HEK293 (cell line): ENCODE measurements around the gene DGKB.

Experiments used
- TCF7L2 ChIP-seq: IDR thresholded peaks from 2 replicates; pipeline ENCODE4 v1.6.1; 2011; ENCODE audit warnings: low read depth, mild to moderate bottlenecking, inconsistent platforms, low read length, moderate library complexity, borderline replicate concordance
- YY1 ChIP-seq: fragments of 450-650 bp; formaldehyde crosslinking; IDR thresholded peaks from 2 replicates; pipeline ENCODE4 v1.5.1; 2018; ENCODE audit warnings: missing biosample characterization, missing genetic modification characterization
- ZBTB8A ChIP-seq: fragments of 450-650 bp; formaldehyde crosslinking; IDR thresholded peaks from 2 replicates; pipeline ENCODE4 v1.5.1; 2016; ENCODE audit warnings: missing biosample characterization, missing genetic modification characterization
- ZNF311 ChIP-seq: fragments of 450-650 bp; formaldehyde crosslinking; IDR thresholded peaks from 2 replicates; pipeline ENCODE4 v1.5.1; 2017; ENCODE audit warnings: missing biosample characterization, missing genetic modification characterization, borderline replicate concordance
- ZNF37A ChIP-seq: fragments of 450-650 bp; IDR thresholded peaks from 2 replicates; pipeline ENCODE4 v1.5.1; 2018; ENCODE audit warnings: missing biosample characterization, missing genetic modification characterization
- ZNF677 ChIP-seq: fragments of 450-650 bp; IDR thresholded peaks from 2 replicates; pipeline ENCODE4 v1.5.0; 2018; ENCODE audit warnings: missing biosample characterization, mild to moderate bottlenecking, missing genetic modification characterization, moderate library complexity
- TF ChIP-seq, protein P1 (sequence below): fragments of 450-650 bp; formaldehyde crosslinking; IDR thresholded peaks from 2 replicates; pipeline ENCODE4 v1.5.1; 2016; ENCODE audit warnings: missing biosample characterization, missing genetic modification characterization
- TF ChIP-seq, protein P2 (sequence below): fragments of 450-650 bp; formaldehyde crosslinking; IDR thresholded peaks from 2 replicates; pipeline ENCODE4 v1.5.1; 2016; ENCODE audit warnings: missing biosample characterization, missing genetic modification characterization
- TF ChIP-seq, protein P3 (sequence below): fragments of 450-650 bp; formaldehyde crosslinking; IDR thresholded peaks from 2 replicates; pipeline ENCODE4 v1.5.1; 2016; ENCODE audit warnings: missing biosample characterization, missing genetic modification characterization
- TF ChIP-seq, protein P4 (sequence below): fragments of 450-650 bp; IDR thresholded peaks from 2 replicates; pipeline ENCODE4 v1.5.1; 2018; ENCODE audit warnings: missing biosample characterization, missing genetic modification characterization

DNA sequence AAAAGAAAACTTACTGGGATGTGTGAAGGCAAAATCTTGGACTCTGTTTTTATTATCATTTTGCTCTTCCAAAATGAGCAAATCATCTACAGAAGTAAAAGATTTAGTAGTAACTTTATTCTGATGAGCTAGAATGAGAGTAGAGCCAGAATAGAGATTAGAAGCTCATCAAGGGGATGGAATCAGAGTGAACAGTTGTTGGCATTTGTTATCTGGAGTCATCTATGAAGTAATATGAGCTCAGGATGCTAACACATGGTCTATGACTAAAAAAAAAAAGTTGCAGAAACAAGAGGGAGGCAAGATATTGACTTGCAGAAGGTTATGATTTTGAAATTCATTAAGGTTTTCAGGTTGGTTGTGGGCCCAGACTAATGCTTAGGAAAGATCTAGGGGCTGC lies 504.0 kb downstream of the DGKB start:
- TF ChIP-seq ZNF677 (tag by site-specific recombination) (no peak), TCF7L2 (no peak), ZNF37A (tag by site-specific recombination) (no peak), ZNF311 (no peak), YY1 (no peak), ZBTB8A (tag by site-specific recombination) (no peak)
- TF ChIP-seq, protein P1, sequence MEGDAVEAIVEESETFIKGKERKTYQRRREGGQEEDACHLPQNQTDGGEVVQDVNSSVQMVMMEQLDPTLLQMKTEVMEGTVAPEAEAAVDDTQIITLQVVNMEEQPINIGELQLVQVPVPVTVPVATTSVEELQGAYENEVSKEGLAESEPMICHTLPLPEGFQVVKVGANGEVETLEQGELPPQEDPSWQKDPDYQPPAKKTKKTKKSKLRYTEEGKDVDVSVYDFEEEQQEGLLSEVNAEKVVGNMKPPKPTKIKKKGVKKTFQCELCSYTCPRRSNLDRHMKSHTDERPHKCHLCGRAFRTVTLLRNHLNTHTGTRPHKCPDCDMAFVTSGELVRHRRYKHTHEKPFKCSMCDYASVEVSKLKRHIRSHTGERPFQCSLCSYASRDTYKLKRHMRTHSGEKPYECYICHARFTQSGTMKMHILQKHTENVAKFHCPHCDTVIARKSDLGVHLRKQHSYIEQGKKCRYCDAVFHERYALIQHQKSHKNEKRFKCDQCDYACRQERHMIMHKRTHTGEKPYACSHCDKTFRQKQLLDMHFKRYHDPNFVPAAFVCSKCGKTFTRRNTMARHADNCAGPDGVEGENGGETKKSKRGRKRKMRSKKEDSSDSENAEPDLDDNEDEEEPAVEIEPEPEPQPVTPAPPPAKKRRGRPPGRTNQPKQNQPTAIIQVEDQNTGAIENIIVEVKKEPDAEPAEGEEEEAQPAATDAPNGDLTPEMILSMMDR (tag by site-specific recombination), result no peak
- TF ChIP-seq, protein P2, sequence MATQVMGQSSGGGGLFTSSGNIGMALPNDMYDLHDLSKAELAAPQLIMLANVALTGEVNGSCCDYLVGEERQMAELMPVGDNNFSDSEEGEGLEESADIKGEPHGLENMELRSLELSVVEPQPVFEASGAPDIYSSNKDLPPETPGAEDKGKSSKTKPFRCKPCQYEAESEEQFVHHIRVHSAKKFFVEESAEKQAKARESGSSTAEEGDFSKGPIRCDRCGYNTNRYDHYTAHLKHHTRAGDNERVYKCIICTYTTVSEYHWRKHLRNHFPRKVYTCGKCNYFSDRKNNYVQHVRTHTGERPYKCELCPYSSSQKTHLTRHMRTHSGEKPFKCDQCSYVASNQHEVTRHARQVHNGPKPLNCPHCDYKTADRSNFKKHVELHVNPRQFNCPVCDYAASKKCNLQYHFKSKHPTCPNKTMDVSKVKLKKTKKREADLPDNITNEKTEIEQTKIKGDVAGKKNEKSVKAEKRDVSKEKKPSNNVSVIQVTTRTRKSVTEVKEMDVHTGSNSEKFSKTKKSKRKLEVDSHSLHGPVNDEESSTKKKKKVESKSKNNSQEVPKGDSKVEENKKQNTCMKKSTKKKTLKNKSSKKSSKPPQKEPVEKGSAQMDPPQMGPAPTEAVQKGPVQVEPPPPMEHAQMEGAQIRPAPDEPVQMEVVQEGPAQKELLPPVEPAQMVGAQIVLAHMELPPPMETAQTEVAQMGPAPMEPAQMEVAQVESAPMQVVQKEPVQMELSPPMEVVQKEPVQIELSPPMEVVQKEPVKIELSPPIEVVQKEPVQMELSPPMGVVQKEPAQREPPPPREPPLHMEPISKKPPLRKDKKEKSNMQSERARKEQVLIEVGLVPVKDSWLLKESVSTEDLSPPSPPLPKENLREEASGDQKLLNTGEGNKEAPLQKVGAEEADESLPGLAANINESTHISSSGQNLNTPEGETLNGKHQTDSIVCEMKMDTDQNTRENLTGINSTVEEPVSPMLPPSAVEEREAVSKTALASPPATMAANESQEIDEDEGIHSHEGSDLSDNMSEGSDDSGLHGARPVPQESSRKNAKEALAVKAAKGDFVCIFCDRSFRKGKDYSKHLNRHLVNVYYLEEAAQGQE (tag by site-specific recombination), result no peak
- TF ChIP-seq, protein P3, sequence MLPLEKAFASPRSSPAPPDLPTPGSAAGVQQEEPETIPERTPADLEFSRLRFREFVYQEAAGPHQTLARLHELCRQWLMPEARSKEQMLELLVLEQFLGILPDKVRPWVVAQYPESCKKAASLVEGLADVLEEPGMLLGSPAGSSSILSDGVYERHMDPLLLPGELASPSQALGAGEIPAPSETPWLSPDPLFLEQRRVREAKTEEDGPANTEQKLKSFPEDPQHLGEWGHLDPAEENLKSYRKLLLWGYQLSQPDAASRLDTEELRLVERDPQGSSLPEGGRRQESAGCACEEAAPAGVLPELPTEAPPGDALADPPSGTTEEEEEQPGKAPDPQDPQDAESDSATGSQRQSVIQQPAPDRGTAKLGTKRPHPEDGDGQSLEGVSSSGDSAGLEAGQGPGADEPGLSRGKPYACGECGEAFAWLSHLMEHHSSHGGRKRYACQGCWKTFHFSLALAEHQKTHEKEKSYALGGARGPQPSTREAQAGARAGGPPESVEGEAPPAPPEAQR (tag by site-specific recombination), result no peak
- TF ChIP-seq, protein P4, sequence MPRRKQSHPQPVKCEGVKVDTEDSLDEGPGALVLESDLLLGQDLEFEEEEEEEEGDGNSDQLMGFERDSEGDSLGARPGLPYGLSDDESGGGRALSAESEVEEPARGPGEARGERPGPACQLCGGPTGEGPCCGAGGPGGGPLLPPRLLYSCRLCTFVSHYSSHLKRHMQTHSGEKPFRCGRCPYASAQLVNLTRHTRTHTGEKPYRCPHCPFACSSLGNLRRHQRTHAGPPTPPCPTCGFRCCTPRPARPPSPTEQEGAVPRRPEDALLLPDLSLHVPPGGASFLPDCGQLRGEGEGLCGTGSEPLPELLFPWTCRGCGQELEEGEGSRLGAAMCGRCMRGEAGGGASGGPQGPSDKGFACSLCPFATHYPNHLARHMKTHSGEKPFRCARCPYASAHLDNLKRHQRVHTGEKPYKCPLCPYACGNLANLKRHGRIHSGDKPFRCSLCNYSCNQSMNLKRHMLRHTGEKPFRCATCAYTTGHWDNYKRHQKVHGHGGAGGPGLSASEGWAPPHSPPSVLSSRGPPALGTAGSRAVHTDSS (tag by site-specific recombination), result no peak
